Brain microvascular endothelial cell (primary cell): ENCODE data around the gene CNTNAP2.

ENCODE experiments used
- DNase-seq: peaks from one replicate; pipeline ENCODE4 v3.0.0-alpha.2; 2020
- H3K27ac ChIP-seq: fragments of 250-450 bp; sonication (Bioruptor Pico); 2 replicates; pipeline ENCODE4 v1.5.1; 2020; ENCODE audit warnings: mild to moderate bottlenecking, moderate library complexity
- H3K27me3 ChIP-seq: fragments of 250-450 bp; sonication (Bioruptor Pico); replicated peaks from 2 replicates; pipeline ENCODE4 v1.5.1; 2020; ENCODE audit warnings: mild to moderate bottlenecking
- H3K36me3 ChIP-seq: fragments of 250-450 bp; sonication (Bioruptor Pico); replicated peaks from 2 replicates; pipeline ENCODE4 v1.5.1; 2020; ENCODE audit warnings: mild to moderate bottlenecking
- H3K4me3 ChIP-seq: 2 replicates; pipeline ENCODE4 v1.5.1; 2011; ENCODE audit warnings: low read depth, mild to moderate bottlenecking, control low read depth, low read length, moderate library complexity
- CTCF ChIP-seq: IDR thresholded peaks from 2 replicates; pipeline ENCODE4 v1.5.1; 2011; ENCODE audit warnings: low read depth, mild to moderate bottlenecking, moderate library complexity, low read length, control low read depth, inconsistent platforms; ENCODE audit errors: missing control alignments
- in situ Hi-C: cut with HindIII; loops from 2 replicates; pipeline ENCODE4 v1.10.0; 2017; ENCODE audit warnings: low sequenced_read_pairs, low pct_ligation_motif_present

Gene CNTNAP2

DNA sequence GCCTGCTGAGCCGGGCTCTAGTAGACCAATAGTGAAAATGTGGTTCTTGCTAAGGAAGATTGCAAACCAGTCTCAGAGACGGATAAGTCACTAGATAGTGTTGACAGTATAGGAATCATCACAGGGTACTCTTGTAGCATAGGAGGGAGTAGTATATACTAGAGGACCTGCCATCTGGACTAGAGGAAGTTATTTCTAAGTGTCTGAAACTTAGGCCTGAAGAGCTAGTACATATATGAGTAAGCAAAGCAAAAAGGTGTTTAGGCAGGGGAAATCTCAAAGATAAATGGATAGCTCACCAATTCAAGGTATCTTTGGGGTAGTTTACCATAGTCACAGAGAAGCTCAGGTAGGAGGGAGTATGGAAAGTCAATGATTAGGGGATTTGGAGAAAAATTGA lies 428.1 kb downstream of the CNTNAP2 start:
- Histone ChIP-seq H3K4me3 (no peak overlapping the region), H3K27ac (no peak overlapping the region), H3K27me3 (no peaks in the 10 kb centered on the region), H3K36me3 (no peaks in the 10 kb centered on the region)
- in situ Hi-C loops = no loop called here
- no peak for TF ChIP-seq CTCF
- DNase-seq = no peak

DNA sequence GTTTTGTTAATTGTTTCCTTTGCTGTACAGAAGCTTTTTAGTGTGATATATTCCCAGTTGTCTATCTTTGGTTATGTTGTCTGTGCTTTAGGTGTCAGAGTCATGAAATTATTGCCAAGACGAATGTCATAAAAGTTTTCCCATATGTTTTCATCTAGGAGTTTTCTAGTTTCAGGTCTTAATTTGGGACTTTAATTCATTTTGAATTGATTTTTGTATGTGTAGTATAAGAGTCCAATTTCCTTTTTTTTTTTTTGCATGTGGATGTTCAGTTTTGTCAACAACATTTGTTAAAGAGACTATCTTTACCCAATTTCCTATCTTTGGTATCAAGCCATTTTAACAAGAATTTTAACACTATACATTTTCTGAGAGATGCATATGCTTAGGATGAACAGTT lies 432.2 kb downstream of the CNTNAP2 start:
- Histone ChIP-seq H3K36me3 (no peaks in the 10 kb centered on the region), H3K4me3 (no peak overlapping the region), H3K27me3 (no peaks in the 10 kb centered on the region), H3K27ac (no peak overlapping the region)
- in situ Hi-C loops = no loop called here
- DNase-seq = no peak
- no peak for TF ChIP-seq CTCF

GRCh38 chr7:146554556-146554955 lies 438.0 kb downstream of the CNTNAP2 start:
- no peak for TF ChIP-seq CTCF
- no peak overlapping the region for H3K4me3 ChIP-seq
- no peak for DNase-seq
- no peaks in the 10 kb centered on the region for H3K27me3 ChIP-seq
- H3K27ac ChIP-seq = no peak overlapping the region
- H3K36me3 ChIP-seq = no peaks in the 10 kb centered on the region
- in situ Hi-C loops = no loop called here

DNA sequence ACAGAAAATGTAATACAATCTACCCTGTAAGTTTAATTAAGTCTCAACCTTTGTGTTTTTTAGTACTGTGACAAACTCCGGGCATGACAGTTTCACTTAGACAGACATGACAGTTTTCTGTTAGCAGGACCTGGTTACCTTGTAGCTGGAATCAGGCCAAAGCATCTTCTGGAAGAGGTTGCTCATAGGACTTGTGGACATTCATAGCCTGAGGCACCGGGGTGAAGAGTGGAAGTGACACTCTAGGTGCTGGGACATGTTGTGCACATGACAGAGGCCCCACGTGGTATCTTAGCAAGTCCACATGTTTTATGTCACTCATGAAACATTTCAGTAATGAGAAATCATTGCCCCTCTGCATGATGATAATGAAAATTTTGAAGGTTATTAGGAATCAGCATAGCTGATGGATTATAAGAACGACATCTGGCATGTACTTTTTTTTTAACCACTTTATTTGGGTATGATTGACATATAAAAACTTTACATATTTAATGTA lies 441.4 kb downstream of the CNTNAP2 start:
- no peaks in the 10 kb centered on the region for H3K27me3 ChIP-seq
- no peak overlapping the region for H3K27ac ChIP-seq
- in situ Hi-C loops = no loop called here
- H3K4me3 ChIP-seq = no peak overlapping the region
- no peak for DNase-seq
- H3K36me3 ChIP-seq = no peaks in the 10 kb centered on the region
- no peak for TF ChIP-seq CTCF

DNA sequence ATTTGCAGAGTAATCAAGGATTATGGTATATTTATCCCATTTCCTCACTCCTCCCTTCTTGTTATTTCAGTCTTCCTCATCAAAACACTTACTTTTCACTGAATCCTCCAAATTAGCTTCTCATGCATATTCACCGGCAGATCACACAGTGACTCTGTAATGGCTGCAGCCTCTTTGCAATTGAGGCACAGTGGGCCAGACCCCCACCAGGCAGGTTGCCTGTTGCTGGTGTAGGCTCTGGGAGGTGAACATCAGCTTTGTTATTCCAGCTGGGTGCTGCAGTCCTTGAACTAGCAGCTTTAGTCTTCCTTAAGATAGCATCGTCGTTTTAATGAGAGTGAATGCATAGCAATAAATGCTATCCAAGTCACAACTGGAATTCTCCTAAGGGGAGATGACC lies 449.3 kb downstream of the CNTNAP2 start:
- H3K27ac ChIP-seq = no peak overlapping the region
- H3K4me3 ChIP-seq = no peak overlapping the region
- H3K27me3 ChIP-seq = no peaks in the 10 kb centered on the region
- H3K36me3 ChIP-seq = no peaks in the 10 kb centered on the region
- TF ChIP-seq CTCF = no peak
- in situ Hi-C loops = no loop called here
- DNase-seq = no peak

GRCh38 chr7:146575903-146576302 lies 459.3 kb downstream of the CNTNAP2 start:
- H3K27ac ChIP-seq = no peak overlapping the region
- in situ Hi-C loops = no loop called here
- H3K4me3 ChIP-seq = no peak overlapping the region
- DNase-seq = no peak
- H3K27me3 ChIP-seq = no peaks in the 10 kb centered on the region
- H3K36me3 ChIP-seq = no peaks in the 10 kb centered on the region
- TF ChIP-seq CTCF = no peak
